Hematopoietic multipotent progenitor cell treated with erythropoietin and hydrocortisone succinate and interleukin-3 and kit ligand, for 6 days (in vitro differentiated cells): ENCODE data around the gene ZNF837.
A peak's percentile ranks its signal among the peaks of the same experiment; 100 is the strongest.
"Not testable (repeated sequence)": the region's sequence is repeated elsewhere in the genome, so short reads cannot be mapped to it uniquely, and the experiment has no call there.

ENCODE experiments used
- DNase-seq: peaks from one replicate; pipeline ENCODE4 v3.0.0-alpha.2; 2015

Gene ZNF837

DNA sequence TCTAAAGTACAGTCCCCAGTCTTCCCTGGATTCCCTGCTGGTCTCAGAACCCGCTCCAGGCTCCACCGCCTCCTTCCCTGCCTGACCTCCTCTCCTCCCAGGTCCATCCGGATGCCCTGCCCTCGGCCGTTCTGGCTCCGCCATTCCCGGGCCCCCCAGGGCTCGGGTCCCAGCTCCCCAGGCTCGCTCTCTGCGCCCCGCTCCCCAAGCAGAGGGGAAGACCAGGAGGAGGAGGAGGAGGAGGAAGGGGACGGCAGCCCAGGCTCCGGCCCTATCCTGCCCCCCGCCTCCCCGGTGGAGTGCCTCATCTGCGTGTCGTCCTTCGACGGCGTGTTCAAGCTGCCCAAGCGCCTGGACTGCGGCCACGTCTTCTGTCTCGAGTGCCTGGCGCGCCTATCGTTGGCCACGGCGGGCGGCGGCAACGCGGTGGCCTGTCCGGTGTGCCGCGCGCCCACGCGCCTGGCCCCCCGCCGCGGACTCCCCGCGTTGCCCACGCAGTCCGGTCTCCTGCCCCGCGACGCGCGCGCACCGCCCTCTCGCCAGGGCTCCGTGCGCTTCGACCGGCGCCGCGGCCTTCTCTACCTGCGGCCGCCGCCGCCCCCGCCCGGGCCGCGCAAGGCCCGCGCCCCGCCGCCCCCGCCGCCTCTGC, 15.3 kb upstream of the ZNF837 start:
- peak; percentile 38 for DNase-seq

DNA sequence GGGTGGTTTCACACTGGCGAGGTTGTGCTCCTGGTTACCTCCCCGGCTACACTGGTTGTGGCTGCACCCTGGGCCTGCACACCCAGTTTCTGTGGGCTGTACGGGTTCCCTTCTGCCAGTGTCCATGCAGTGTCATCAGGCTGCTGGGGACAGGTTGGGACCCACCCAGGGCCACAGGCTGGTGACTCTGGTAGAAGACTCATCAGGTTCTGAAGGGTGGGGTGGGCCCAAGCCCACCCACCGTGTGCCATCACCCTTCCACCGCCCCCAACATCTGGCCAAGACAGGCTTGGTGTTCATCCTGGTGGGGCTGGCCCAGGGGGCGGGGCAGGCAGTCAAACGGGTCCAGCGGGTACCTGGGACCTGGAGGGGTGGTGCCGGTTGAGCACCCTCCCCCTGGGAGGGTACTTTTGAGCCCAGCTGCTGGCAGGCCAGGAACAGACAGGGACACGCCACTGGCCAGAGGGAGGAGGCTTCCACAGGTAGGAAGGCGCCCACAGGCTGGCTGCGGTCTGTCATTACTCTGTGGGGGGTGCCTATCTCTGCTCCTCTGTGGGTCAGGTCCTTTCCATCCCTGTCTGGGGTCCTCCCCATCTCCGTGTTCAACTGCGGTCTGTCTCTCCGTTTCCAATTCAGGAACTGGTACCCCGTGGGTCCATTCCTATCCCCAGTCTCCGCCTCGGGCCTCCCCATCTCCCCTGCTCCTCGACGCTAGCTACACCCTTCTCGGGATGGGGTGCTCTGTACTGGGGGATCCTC, 14.6 kb upstream of the ZNF837 start, which contains the start of gene RNF225:
Gene RNF225, plus strand, starts transcription at position 437 of the 759 bp plus-strand sequence. CDS start 434 bp downstream, outside the sequence.
- peak; percentile 45 for DNase-seq

DNA sequence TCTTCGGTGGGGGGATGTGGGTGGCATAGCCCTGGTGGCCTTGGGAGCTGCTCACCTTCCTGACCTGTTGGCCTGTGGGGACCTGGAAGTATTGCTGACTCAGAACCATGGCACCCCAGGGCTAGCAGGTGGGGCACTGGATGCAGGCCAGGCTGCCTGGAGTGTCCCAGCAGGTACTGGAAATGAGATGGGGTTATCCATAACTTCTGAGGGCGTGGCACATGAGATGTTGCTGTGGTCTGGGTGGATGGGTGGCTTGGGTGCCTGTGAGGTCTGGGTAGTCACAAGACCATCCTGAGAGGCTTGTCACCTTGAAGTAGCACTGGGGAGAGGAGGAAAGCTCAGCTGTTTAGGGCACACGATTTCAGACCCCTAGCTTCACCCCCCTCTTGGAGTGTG, 14.0 kb upstream of the ZNF837 start:
- no peak for DNase-seq

DNA sequence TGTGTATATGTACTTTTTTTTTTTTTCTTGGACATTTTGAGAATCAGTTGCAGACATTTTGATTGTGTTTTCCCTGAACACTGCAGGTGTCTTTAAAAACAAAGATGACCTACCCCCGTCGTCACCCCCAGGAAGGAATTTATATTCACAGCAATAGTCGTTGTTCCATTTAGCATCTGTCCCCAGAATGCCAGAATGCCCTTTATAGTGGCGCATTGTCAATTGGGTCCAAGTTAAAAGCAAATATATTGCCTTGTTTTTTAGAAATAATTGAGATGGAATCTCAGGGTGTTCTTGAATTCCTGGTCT, 12.8 kb upstream of the ZNF837 start:
- DNase-seq: no peak

DNA sequence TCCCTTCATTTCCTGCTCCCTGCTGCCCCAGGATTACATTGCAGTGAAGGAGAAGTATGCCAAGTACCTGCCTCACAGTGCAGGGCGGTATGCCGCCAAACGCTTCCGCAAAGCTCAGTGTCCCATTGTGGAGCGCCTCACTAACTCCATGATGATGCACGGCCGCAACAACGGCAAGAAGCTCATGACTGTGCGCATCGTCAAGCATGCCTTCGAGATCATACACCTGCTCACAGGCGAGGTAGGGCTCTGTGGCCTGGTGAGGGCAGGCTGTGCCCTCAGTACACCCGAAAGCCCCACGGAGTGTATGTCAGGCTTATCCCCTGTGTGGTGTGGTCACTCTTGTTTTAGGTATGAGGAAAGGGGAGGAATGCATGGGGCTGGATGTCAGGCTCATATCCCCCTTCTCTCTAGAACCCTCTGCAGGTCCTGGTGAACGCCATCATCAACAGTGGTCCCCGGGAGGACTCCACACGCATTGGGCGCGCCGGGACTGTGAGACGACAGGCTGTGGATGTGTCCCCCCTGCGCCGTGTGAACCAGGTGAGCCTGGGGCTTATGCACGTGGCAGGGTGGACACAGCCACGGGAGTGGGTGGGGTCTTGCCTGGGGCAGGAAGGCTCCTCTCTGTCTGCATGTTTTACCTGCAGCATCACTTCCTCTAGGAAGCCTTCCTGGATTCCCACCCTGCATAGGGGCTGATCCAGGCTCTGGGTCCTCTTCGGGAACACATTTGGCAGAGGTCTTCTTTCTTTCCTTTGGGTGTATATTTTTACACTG, 12.3 kb upstream of the ZNF837 start:
- DNase-seq: no peak

DNA sequence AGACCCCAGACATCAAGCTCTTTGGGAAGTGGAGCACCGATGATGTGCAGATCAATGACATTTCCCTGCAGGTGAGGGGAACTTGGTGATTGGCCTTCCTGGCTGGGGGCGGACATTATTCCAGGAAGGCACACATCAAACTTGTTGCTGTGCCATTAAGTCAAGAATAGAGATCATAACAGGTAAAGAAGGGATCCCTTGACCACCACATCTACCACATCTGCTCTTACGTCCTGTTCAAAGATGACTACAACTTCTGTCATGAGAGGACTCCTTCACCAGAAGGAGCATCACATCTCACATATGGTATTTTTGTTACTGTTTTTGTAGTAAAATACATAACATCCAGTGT, 7.3 kb upstream of the ZNF837 start:
- DNase-seq: no peak

DNA sequence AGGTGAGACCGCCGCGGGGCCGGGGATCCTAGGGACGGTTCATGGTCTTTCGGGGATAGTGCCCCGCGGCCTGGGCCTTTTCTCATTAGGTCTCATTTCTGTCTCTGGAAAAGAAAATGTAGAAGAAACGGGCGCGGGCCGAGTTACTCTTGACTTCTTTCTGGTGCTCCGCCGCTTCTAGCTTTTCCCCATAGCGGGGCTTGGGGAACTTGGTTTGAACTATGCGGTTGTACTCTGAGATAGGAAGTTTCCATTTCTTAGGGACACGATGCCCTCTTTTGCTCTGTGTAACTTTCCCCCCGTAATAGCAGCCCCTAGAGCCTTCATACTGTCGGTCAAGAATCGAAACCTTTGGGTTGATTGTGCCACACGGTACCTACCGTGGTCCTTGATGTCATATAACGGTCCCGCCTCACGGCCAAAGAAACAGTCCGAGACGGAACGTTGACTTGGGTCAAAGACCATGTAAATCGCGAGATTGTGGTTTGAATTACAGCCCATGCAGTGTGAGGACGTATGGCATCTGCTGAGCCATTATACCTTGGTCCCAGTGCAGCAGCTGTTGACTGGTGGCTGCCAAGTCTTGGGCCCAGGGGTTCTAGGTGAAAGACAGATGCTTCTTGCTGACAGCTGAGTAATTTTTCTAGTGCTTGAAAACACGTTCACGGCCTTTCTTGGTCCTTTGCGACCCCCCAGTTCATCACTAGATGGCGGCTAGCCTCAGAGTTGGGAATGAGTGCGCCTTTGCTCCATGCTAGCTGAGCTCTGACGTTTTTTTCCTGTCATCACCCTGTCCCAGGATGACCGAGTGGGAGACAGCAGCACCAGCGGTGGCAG, 6.7 kb upstream of the ZNF837 start:
- peak; percentile 33 for DNase-seq

DNA sequence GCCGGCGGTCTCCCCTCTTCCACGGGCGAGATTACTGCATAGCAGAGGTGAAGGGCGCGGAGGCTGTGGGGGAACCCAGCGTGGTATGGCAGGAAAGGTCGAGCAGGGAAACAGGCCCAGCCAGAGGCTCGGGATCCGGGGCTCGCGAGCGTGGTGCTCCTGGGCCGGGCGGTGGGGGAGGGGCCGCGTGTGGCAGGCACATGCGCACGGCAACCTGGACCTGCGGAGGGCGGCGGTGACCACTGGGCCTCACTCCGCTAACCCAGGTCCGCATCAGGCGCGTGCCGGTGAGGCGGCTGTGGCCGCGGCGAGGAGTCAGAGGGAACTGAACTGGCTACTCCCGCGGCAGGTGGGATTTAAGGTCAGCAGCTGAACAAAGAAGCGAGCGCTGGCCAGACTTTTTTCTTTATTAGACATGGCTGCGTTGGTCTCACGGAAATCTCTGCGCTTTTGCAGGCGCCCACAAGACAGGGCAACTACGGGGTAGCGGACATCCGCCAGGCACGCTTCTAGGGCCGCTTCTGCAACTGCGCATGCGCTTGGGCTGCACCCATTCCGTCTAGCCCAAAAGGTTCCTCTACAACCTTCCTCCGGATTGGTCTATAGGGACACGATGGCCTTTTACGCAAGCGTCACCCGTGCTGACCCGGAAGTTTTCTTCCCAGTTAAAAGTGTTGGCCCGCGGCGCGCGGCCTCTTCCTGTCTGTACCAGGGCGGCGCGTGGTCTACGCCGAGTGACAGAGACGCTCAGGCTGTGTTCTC, 5.9 kb upstream of the ZNF837 start, which contains the start of gene RPS5:
Gene RPS5, plus strand, starts transcription at position 694 of the 762 bp plus-strand sequence. CDS start 869 bp downstream, outside the sequence.
- peak; percentile 100 for DNase-seq

DNA sequence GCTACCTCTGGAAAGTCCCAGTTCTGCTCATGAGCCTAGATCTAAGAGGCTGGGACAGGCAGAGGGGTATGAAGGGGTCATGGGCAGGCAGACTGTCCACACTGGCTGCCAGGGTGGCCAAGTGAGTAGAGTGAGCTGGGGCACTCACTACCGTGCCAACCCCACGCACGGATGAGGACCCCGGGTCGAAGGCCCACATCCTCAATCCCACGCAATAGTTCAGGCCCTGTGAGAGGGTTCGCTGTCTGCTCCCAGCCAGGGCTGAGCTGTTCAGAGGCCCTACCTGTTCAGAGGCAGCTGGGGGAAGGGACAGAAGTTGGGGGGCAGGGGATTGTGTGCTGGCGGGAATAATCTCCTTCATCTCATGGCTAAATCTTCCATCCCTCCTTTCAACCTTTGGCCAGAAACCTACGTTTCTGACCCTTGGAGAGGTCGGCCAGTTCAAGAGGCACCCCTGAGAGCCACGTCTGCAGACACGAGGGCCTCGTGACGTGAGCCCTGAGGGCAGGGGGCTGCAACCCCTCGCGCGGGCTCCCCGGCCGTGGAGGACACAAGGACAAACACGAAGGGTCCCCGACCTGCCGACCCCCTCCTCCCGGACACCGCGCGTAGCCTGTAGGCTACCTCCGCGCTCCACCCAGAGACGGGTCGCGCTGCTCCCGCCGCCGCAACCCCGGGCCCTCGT, 5.2 kb upstream of the ZNF837 start:
- peak; percentile 52 for DNase-seq

DNA sequence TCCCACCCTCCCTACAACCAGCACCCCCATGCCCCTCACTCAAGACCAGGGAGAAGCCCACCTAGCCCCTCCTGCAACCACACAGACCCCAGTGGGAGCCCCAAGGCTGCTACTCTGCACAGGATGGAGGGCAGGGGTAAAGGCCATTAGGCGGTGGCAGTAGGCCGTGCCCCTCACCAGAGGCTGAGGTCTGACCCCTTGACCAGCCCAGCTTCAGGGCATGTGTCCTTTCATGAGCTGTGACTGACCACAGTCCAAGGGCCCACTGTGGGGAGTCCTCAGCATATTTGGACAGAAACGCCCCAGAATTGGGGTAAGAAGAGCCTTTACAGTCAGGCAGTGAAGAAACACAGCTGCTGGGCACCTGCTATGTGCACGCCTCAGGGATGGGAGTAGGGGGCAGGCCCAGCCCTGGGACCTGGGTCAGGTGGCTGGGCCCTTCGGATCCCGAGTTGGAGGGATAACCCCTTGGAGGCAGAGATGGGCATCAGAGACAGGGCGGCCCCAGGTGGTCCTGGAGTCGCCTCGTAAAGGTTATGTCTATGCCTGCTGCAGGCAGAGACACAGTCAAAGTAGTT, 4.6 kb upstream of the ZNF837 start:
- no peak for DNase-seq

DNA sequence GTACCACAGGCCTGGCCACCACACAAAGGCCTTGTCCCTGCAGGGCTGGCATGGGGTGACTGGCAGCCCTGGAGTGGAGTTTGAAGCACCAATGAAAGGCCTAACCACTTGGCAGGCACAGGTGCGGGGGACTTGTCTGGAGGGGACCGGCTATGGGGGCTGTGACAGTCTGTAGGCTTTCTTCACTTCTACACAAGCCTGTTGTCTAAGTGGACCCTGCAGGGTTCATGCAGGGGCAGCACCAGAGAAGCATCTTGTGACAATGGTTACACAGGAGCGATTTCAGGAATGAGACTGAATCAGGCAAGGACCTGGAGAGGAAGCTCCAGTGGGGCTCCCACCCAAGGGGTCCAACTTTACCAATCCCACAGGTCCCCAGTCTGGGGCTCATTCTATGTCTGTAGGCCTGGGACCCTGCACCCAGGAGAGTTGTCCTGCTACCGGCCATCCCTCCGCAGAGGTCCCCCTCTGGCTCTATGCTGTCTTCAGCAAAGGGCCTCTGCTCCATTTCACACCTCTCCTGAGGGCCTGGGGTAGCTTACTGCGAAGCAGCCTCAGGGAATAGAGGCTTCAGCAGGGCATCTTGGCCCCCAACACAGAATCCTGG, 2.3 kb upstream of the ZNF837 start:
- no peak for DNase-seq

DNA sequence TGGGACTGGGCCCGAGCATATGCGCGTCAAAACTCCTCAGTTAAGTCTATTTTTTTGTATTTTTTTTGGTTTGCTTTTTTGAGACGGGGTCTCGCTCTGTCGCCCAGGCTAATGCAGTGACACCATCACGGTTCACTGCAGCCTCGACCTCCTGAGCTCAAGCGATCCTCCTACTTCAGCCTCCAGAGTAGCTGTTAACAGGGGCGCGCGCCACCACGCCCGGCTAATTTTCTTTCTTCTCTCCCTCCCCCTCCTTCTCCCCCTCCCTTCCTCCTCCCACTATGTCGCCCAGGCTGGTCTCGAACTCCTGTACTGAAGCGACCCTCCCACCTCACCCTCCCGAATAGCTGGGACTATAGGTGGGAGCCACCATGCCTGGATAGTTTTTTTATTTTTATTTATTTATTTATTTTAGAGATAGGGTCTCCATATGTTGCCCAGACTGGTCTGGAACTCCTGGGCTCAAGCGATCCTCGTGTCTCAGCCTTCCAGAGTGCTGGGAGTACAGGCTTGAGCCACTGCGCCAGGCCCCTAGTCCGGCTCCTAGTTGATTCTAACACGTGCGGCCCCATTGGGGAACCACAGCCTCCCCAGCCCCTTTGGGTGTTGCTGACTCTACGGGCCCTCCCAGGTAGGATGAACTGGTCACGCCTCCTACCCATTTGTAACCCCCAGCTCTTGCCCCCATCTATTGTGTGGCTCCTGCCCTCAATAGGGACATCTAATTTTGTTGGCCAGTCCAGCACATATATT, 806 bp upstream of the ZNF837 start:
- no peak for DNase-seq

DNA sequence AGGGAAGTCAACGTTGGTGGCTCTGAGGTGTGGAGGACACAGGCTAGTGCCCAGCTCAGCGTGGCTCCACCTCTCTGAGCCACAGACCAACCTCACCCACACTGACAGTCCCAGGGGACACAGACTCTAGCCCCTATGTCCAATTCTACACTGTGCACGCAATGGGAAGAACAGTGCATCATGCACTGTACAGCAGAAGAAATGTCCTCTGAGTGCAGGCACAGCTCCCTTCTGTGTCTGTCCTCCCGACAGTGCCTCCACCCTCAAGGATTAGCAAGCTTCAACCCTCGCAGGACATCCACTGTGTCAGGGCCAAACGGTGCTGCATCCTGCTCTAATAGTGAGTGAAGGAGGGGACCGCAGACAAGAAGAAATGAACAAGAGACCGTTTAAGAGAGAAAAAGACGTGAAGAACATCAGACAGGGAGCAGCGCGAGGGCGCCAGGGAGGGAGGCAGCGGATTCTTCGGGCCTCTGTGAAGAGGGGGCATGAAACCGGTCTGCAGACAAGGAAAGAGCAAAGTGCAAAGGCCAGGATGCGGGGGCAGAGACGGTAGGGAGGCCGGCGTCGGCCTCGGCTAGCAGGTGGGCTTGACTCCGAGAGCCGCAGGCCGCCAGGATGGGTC, 681 bp downstream of the ZNF837 start:
- DNase-seq: no peak

DNA sequence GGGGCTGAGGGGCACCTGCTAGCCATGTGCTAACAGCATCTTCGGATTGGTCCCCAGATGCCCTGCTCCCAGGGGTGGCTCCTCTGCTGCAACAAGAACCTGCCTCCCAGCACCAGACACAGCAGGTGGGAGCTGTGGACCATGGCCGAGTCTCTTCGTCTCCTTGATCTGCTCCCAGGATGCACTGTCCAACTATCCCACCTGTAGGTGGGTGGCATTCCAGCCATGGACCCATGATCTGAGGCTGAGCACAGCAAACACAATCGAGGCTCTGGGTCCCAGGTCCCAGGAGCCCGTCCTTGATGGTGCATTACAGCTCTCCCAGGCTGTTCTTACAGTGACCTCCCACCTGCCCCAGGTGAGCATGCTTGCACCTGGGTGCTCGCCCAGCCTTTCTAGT, 1.6 kb downstream of the ZNF837 start:
- DNase-seq: no peak

DNA sequence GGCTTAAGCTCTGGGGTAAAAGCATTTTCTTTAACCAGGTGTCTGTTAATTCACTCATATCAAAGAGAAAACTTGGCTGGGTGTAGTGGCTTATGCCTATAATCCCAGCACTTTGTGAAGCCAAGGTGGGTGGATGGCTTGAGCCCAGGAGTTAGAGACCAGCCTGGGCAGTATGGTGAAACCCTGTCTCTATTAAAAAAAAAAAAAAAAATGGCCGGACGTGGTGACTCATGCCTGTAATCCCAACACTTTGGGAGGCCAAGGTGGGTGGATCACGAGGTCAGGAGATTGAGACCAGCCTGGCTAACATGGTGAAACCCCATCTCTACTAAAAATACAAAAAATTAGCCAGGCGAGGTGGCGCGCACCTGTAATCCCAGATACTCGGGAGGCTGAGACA, 4.1 kb downstream of the ZNF837 start:
- DNase-seq: not testable (repeated sequence)

DNA sequence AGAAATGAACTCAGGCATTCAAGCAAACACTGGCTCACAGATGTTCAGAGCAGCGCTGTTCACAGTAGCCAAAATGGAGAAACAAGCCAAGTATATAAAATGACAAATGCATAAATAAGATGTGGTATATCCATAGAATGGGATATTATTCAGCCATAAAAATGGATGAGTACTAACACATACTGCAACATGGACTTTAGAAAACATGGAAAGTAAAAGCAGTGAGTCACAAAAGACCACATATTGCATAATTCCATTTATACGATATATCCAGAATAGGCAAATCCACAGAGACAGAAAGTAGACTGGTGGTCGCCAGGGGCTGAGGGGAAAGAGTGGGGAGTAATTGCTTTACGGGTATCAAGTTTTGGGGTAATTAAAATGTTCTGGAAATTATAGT, 6.6 kb downstream of the ZNF837 start:
- DNase-seq: no peak

DNA sequence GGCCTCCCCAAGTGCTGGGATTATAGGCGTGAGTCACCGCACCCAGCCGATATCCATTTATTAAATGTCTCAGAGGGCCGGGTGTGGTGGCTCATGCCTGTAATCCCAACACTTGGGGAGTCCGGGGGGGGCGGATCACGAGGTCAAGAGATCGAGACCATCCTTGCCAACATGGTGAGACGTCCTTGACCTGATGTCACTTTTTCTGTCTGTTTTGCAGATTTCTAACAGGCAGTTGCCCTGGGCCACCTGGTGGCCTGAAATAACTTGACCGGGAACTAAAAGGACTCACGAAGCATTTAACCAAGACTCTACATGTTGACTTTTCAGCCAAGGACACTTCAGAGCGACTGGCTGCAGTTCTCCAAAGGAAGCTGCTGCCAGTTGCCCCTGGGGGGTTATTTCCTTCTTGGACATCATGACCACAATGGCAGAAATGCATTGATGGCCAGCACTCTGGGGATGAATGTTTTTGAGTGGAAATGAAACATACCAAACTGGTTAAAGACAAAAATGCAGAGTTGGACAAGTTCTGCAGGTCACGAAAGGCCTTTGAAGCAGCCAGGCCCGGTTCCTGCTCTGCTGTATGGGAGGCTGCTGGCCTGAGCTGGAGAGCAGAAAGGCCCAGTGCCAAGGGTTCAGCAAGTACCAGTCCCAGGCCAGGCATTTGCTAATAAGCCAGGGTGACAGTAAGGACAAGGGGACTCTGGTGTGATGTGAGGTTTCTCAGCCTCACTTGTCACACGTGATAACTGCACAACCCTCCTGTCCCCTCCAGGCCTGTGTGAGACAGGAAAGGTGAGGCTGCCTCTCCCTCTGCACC, 8.3 kb downstream of the ZNF837 start:
- no peak for DNase-seq

DNA sequence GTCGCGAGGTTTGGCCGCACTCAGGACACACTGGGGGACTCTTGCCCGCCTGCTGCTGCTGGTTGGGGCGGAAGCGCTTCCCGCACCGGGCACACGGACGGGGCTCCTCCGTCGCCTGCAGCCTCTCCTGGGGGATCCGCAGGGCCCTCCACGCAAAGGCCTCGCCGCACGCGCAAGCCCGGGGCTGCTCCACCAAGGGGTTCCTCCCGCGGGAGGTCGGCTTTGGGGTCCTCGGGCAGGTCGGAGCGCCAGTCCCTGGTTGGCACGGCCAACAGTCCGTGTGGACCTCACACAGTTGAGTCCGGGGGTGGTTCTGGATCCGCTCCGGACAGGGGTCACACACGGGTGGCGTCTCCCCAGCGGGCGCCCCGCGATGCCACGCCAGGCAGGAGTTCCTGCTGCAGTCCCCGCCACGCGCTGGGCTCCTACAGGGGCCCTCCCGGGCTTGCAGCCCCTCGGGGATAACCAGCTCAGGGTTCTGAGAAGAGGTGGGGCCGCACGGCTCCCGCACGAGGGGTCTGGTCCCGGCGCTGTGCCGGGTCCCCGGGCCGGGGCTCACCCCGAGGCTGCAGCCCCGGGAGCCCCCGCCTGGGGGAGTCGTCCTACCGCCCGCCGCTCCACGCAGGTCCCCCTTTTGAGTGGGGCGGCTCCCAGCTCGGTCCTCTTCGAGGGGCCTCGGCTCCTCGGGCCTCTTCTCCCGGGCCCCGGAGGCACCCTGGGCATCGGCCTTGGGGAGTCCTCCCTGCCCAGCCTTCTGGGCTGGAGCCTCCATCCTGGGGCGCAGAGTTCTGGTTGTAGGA, 12.1 kb downstream of the ZNF837 start:
- no peak for DNase-seq
